LNCaP clone FGC (cell line): ENCODE measurements around the gene CACNA1C.

Experiments
- DNase-seq: peaks from one replicate; pipeline ENCODE4 v3.0.0-alpha.2; 2011; ENCODE audit warnings: low read depth
- H3K4me3 ChIP-seq: 2 replicates; pipeline ENCODE4 v1.5.1; 2011; ENCODE audit warnings: mild to moderate bottlenecking, low read depth, low read length, control low read depth
- TF ChIP-seq, protein P1 (sequence below): IDR thresholded peaks from 2 replicates; pipeline ENCODE4 v1.5.1; 2012; ENCODE audit warnings: mild to moderate bottlenecking; ENCODE audit not compliant: control insufficient read depth, insufficient read depth; ENCODE audit errors: extremely low read depth

CACNA1C gene

DNA sequence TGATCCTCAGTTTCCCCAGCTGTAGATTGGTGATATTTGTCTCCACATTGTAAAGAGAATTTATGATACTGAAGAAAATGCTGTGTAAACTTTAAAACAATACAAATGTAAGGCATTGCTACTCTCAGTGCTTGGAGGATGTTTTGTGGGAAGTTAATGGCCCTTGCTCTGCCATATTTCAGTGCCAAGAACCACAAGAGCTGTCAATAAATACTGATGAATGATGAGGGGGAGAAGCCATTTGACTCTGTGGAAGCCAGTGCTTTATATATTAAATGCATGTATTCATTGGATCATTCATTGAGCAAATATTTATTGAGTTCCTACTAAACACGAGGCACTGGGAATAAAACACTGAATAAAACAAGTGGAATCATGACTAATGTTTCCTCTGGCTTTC, 30.8 kb downstream of the CACNA1C start:
- DNase-seq: peak; percentile 13
- TF ChIP-seq, protein P1, sequence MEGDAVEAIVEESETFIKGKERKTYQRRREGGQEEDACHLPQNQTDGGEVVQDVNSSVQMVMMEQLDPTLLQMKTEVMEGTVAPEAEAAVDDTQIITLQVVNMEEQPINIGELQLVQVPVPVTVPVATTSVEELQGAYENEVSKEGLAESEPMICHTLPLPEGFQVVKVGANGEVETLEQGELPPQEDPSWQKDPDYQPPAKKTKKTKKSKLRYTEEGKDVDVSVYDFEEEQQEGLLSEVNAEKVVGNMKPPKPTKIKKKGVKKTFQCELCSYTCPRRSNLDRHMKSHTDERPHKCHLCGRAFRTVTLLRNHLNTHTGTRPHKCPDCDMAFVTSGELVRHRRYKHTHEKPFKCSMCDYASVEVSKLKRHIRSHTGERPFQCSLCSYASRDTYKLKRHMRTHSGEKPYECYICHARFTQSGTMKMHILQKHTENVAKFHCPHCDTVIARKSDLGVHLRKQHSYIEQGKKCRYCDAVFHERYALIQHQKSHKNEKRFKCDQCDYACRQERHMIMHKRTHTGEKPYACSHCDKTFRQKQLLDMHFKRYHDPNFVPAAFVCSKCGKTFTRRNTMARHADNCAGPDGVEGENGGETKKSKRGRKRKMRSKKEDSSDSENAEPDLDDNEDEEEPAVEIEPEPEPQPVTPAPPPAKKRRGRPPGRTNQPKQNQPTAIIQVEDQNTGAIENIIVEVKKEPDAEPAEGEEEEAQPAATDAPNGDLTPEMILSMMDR: no peak
- no peak overlapping the region for H3K4me3 ChIP-seq

DNA sequence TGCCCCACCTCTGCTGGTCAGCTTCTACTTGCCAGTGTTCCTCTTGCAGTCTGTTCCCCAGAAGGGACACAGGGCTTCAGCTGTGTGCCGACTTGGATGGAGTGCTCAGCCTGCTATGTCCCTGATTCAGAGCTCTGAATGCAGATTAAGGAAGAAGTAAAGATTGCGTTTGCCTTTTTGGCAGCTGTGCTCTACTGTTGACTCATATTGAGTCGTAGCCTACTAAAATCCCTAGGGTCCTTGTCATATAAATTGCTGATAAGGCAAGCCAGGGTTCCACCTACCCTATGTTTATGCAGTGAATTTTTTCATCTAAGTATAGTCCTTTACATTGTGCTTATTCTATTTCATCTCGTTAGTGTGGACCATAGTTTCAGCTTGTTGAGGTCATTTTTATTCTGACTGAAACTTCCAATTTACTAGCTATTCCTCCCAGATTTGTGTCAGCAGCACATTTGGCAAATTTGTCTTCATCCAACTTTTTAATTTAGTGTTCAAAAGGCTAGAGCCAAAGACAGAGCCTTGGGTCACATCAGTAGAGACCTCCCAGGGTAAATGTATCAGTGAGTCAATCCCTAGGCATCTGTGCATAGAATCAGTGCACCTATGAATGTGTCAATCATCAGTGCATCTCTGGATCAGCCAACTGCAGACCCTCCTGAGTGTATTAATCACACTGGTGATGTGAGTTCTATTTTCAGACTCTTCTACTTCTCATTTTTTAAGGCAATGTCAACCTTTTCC, 31.9 kb downstream of the CACNA1C start:
- no peak overlapping the region for H3K4me3 ChIP-seq
- TF ChIP-seq, protein P1: no peak
- DNase-seq: no peak

DNA sequence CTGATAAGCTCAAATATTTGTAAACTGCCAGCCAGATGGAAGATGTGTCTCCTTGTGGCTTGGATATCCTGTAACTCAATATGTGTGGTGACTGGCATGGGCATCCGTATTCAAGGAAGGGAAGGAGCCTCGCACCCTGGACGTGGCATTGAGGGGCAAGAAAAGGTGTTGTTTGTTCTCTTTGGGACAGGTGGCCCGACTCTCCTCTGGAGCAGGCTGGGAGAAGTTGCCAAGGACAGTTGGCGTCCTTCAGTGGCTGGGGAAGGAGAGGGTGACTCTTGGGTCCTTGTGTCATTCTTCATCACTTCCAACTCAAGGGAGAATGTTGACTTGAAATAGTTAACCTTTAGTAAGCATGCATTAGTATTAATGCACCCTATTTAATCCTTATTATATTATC, 39.6 kb downstream of the CACNA1C start:
- TF ChIP-seq, protein P1: no peak
- no peak for DNase-seq
- H3K4me3 ChIP-seq: no peak overlapping the region

DNA sequence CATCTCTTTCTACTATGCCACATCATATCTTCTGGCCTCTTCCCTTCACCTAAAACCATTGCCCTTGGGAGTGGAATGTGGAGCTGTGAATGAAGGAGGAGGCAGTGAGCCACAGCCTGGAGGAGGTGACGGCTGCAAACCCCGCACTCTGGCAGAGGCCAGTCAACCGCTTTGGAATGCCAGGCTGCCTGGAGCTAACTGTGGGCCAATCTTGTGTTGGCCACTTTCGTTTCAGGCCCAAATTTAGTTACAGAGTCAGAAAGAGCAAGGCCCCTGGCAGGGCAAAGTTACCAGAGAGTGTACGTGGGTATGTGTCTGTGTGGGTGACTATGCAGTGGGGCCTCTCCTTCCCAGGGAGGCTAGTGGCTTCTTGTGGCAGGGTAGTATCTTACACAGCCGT, 40.1 kb downstream of the CACNA1C start:
- no peak for DNase-seq
- H3K4me3 ChIP-seq: no peak overlapping the region
- TF ChIP-seq, protein P1: no peak

DNA sequence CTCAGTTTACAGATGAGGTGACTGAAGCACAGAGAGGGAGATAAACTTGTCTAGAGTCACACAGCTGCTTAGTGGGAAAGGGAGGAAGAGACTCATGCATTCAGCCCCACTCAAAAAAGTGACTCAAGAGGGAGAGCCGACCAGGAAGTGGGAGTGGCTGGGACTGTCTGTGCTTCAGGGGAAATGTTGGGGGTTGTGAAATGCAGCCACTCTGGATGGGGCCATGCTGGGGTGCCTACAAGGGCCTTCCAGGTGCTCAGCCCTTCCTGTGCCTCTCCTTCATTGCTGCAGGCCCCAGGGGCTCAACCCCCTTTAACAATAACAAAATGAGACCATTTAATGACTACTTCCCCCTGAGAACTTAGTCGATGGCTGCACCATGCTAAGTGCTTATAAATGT, 41.8 kb downstream of the CACNA1C start:
- H3K4me3 ChIP-seq: no peak overlapping the region
- DNase-seq: no peak
- TF ChIP-seq, protein P1: no peak

DNA sequence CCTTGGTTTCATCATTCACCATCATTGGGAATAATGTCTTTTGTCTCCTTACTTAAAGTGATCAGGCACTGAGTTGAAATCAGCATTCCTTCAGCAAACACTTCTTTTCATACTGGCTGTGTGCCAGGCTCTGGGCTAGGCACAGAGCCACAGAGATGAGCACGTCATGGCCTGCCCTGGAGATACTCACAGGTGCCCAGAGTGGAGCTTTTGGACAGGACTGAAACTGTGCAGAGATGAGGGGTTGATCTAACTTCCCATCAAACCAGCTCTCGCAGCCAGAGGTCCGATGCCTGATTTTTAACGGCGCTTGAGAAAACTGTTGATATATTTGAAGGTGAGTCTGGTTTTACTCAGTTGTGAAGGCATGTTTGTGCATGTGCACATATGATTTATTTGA, 43.1 kb downstream of the CACNA1C start:
- no peak overlapping the region for H3K4me3 ChIP-seq
- no peak for DNase-seq
- TF ChIP-seq, protein P1: no peak

DNA sequence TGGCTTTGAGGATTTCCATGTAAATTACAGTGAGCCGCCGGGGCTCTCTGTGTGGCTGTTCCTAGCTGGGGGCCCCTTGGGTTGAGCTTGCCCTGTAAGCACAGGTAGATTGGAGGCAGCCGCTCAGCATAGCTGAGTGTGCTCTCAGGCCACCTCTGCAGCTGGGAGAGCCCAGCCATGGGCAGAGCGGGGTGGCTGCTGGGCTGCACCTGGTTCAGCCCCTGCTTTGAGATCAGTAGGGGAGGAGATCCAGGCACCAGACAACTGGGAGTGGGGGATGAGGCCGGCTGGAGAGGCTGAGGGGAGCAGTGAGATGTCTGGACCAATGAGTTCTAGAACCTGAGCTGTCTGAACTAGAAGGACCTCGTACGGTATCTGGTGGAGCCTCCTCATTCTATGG, 44.8 kb downstream of the CACNA1C start:
- TF ChIP-seq, protein P1: no peak

More for the DNA sequence above, 44.8 kb downstream of the CACNA1C start:
- no peak overlapping the region for H3K4me3 ChIP-seq
- no peak for DNase-seq
